GM12878 (cell line): ENCODE measurements around the gene CNRIP1. TPM values are rescaled to one million over a fixed set of nuclear protein-coding genes. Genes with fewer than 3 reads are reported as not detected.

Experiments used
- CBFB ChIP-seq: IDR thresholded peaks from 2 replicates; pipeline ENCODE4 v1.6.1; 2016; ENCODE audit warnings: antibody characterized with exemption, low read depth
- CEBPB ChIP-seq, 2 experiments: fragments of 150-350 bp in 1 of 2; IDR thresholded peaks; 2 replicates each; pipeline ENCODE4 v1.6.1; 2012 to 2014; ENCODE audit warnings: low read depth in 2 of 2, low read length in 2 of 2, borderline replicate concordance in 1 of 2, inconsistent platforms in 1 of 2
- CHD2 ChIP-seq: IDR thresholded peaks from 2 replicates; pipeline ENCODE4 v1.6.1; 2011; ENCODE audit warnings: low read depth, low read length, improper control_type of control experiment, borderline replicate concordance
- FOXM1 ChIP-seq: IDR thresholded peaks from 2 replicates; pipeline ENCODE4 v1.6.1; 2012; ENCODE audit warnings: low read depth, mild to moderate bottlenecking, inconsistent platforms, low read length, moderate library complexity
- GABPA ChIP-seq: IDR thresholded peaks from 2 replicates; pipeline ENCODE4 v1.6.1; 2014; ENCODE audit warnings: antibody characterized with exemption, low read depth, mild to moderate bottlenecking, inconsistent platforms
- LARP7 ChIP-seq: fragments of 450-650 bp; IDR thresholded peaks from 2 replicates; pipeline ENCODE4 v1.6.1; 2017; ENCODE audit warnings: mild to moderate bottlenecking
- MYB ChIP-seq: fragments of 150-350 bp; IDR thresholded peaks from 2 replicates; pipeline ENCODE4 v1.6.1; 2014; ENCODE audit warnings: mild to moderate bottlenecking, low read depth, low read length, borderline replicate concordance
- NFYA ChIP-seq: IDR thresholded peaks from 2 replicates; pipeline ENCODE4 v1.6.1; 2011; ENCODE audit warnings: low read depth, mild to moderate bottlenecking, low read length, improper control_type of control experiment, borderline replicate concordance
- NRF1 ChIP-seq: conservative IDR thresholded peaks from 2 replicates; pipeline ENCODE4 v1.6.1; 2011; ENCODE audit warnings: mild to moderate bottlenecking, low read depth, low read length, improper control_type of control experiment
- SMAD1 ChIP-seq: fragments of 450-650 bp; IDR thresholded peaks from 2 replicates; pipeline ENCODE4 v1.6.1; 2018; ENCODE audit warnings: mild to moderate bottlenecking, low read depth; ENCODE audit not compliant: partially characterized antibody
- SMAD5 ChIP-seq: IDR thresholded peaks from 2 replicates; pipeline ENCODE4 v1.6.1; 2016; ENCODE audit warnings: antibody characterized with exemption, low read depth
- TAF1 ChIP-seq: IDR thresholded peaks from 2 replicates; pipeline ENCODE4 v1.6.1; 2011; ENCODE audit warnings: mild to moderate bottlenecking, low read depth, low read length, borderline replicate concordance
- TCF7 ChIP-seq: IDR thresholded peaks from 2 replicates; pipeline ENCODE4 v1.6.1; 2014; ENCODE audit warnings: antibody characterized with exemption, borderline replicate concordance
- ZBED1 ChIP-seq: IDR thresholded peaks from 2 replicates; pipeline ENCODE4 v1.6.1; 2016; ENCODE audit warnings: borderline replicate concordance
- ZNF24 ChIP-seq: fragments of 450-650 bp; IDR thresholded peaks from 2 replicates; pipeline ENCODE4 v1.6.1; 2017; ENCODE audit warnings: antibody characterized with exemption, mild to moderate bottlenecking
- ZNF384 ChIP-seq: IDR thresholded peaks from 2 replicates; pipeline ENCODE4 v1.6.1; 2012; ENCODE audit warnings: low read depth, mild to moderate bottlenecking, low read length, improper control_type of control experiment, borderline replicate concordance
- polyA plus RNA-seq, 11 experiments: library from polyadenylated mRNA; depleted of rRNA in 4 of 11; unstranded in 6 of 11; stranded (reverse) in 5 of 11; fragments of >200 nt; fragmentation: Nextera tagmentation in 4 of 11; fragmentation: Illumina TruSeq in 1 of 11; extraction: Ambion mirVana in 4 of 11; extraction: Trizol in 1 of 11; gene quantifications; 1 replicate in 1 of 11; 2 replicates in 10 of 11; pipeline versions ENCODE4 v1.2.1 to v1.2.3, GENCODE V29; 2011 to 2016; ENCODE audit warnings: inconsistent platforms in 2 of 11, missing spikeins in 2 of 11, low read depth in 1 of 11
- total RNA-seq, 4 experiments: library from RNA; depleted of rRNA in 3 of 4; stranded (reverse); fragments of >200 nt in 3 of 4; fragmentation: Illumina TruSeq in 1 of 4; extraction: Trizol in 1 of 4; gene quantifications; 2 replicates each; pipeline versions ENCODE4 v1.2.1 to v1.2.3, GENCODE V29; 2013 to 2021
- TF ChIP-seq, protein P1 (sequence below): fragments of 450-650 bp; IDR thresholded peaks from 2 replicates; pipeline ENCODE4 v1.6.1; 2017; ENCODE audit warnings: mild to moderate bottlenecking, moderate library complexity
- TF ChIP-seq, protein P2 (sequence below): fragments of 450-650 bp; IDR thresholded peaks from 2 replicates; pipeline ENCODE4 v1.6.1; 2016; ENCODE audit warnings: mild to moderate bottlenecking, moderate library complexity, borderline replicate concordance
- TF ChIP-seq, protein P3 (sequence below): IDR thresholded peaks from 2 replicates; pipeline ENCODE4 v1.6.1; 2012; ENCODE audit warnings: low read depth, low read length, improper control_type of control experiment
- TF ChIP-seq, protein P4 (sequence below): fragments of 450-650 bp; IDR thresholded peaks from 2 replicates; pipeline ENCODE4 v1.6.1; 2017; ENCODE audit warnings: mild to moderate bottlenecking

CNRIP1 gene
- total and polyA plus RNA-seq, 10 of the 15 experiments (the other 5 are each of a cell fraction or from before 2014, with no cell fraction given): not detected

DNA sequence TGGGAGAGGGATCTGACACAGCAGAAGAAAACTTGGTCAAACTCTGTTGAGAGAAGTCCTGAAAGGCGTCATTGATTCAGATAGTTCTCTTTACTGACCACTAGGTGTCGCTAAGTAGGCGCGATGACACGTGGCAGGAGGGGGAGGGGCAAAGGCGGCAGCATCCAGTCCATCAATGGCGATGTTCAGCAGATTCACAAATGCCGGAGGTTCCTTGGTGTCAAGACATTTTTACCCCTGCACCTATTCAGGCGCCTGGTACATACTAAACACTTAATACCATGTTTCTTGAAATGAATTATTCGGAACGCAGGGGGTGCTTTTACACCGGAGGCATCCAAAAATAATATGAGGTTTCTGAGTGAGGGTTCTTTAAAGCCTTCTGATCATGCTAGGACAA lies 42.3 kb upstream of the CNRIP1 start (continued):
- no peak for TF ChIP-seq NRF1
- TF ChIP-seq LARP7: no peak
- TF ChIP-seq TAF1: peak; percentile 86
- TF ChIP-seq NFYA: no peak
- no peak for TF ChIP-seq MYB
- no peak; the same call in 1 of the 2 replicates for TF ChIP-seq SMAD5
- peak; percentile 83 for TF ChIP-seq FOXM1
- TF ChIP-seq, protein P1, sequence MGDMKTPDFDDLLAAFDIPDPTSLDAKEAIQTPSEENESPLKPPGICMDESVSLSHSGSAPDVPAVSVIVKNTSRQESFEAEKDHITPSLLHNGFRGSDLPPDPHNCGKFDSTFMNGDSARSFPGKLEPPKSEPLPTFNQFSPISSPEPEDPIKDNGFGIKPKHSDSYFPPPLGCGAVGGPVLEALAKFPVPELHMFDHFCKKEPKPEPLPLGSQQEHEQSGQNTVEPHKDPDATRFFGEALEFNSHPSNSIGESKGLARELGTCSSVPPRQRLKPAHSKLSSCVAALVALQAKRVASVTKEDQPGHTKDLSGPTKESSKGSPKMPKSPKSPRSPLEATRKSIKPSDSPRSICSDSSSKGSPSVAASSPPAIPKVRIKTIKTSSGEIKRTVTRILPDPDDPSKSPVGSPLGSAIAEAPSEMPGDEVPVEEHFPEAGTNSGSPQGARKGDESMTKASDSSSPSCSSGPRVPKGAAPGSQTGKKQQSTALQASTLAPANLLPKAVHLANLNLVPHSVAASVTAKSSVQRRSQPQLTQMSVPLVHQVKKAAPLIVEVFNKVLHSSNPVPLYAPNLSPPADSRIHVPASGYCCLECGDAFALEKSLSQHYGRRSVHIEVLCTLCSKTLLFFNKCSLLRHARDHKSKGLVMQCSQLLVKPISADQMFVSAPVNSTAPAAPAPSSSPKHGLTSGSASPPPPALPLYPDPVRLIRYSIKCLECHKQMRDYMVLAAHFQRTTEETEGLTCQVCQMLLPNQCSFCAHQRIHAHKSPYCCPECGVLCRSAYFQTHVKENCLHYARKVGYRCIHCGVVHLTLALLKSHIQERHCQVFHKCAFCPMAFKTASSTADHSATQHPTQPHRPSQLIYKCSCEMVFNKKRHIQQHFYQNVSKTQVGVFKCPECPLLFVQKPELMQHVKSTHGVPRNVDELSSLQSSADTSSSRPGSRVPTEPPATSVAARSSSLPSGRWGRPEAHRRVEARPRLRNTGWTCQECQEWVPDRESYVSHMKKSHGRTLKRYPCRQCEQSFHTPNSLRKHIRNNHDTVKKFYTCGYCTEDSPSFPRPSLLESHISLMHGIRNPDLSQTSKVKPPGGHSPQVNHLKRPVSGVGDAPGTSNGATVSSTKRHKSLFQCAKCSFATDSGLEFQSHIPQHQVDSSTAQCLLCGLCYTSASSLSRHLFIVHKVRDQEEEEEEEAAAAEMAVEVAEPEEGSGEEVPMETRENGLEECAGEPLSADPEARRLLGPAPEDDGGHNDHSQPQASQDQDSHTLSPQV: peak; percentile 78; the same call in 1 of the 2 replicates
- no peak for TF ChIP-seq GABPA
- TF ChIP-seq SMAD1: no peak
- TF ChIP-seq, protein P2, sequence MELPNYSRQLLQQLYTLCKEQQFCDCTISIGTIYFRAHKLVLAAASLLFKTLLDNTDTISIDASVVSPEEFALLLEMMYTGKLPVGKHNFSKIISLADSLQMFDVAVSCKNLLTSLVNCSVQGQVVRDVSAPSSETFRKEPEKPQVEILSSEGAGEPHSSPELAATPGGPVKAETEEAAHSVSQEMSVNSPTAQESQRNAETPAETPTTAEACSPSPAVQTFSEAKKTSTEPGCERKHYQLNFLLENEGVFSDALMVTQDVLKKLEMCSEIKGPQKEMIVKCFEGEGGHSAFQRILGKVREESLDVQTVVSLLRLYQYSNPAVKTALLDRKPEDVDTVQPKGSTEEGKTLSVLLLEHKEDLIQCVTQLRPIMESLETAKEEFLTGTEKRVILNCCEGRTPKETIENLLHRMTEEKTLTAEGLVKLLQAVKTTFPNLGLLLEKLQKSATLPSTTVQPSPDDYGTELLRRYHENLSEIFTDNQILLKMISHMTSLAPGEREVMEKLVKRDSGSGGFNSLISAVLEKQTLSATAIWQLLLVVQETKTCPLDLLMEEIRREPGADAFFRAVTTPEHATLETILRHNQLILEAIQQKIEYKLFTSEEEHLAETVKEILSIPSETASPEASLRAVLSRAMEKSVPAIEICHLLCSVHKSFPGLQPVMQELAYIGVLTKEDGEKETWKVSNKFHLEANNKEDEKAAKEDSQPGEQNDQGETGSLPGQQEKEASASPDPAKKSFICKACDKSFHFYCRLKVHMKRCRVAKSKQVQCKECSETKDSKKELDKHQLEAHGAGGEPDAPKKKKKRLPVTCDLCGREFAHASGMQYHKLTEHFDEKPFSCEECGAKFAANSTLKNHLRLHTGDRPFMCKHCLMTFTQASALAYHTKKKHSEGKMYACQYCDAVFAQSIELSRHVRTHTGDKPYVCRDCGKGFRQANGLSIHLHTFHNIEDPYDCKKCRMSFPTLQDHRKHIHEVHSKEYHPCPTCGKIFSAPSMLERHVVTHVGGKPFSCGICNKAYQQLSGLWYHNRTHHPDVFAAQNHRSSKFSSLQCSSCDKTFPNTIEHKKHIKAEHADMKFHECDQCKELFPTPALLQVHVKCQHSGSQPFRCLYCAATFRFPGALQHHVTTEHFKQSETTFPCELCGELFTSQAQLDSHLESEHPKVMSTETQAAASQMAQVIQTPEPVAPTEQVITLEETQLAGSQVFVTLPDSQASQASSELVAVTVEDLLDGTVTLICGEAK: no peak
- TF ChIP-seq, protein P3, sequence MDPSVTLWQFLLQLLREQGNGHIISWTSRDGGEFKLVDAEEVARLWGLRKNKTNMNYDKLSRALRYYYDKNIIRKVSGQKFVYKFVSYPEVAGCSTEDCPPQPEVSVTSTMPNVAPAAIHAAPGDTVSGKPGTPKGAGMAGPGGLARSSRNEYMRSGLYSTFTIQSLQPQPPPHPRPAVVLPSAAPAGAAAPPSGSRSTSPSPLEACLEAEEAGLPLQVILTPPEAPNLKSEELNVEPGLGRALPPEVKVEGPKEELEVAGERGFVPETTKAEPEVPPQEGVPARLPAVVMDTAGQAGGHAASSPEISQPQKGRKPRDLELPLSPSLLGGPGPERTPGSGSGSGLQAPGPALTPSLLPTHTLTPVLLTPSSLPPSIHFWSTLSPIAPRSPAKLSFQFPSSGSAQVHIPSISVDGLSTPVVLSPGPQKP: no peak
- no peak for TF ChIP-seq TCF7
- peak; percentile 95 for TF ChIP-seq CHD2
- 0 out of 2 replicates have a peak, but pooled peaks have one; percentile 14 for TF ChIP-seq CBFB
- TF ChIP-seq ZNF24: peak; percentile 91
- TF ChIP-seq CEBPB (IDR thresholded peaks at IDR 0.05; ENCODE audit: borderline replicate concordance in 1 of 2, low read depth in 2 of 2, low read length in 2 of 2): no peak
- TF ChIP-seq, protein P4, sequence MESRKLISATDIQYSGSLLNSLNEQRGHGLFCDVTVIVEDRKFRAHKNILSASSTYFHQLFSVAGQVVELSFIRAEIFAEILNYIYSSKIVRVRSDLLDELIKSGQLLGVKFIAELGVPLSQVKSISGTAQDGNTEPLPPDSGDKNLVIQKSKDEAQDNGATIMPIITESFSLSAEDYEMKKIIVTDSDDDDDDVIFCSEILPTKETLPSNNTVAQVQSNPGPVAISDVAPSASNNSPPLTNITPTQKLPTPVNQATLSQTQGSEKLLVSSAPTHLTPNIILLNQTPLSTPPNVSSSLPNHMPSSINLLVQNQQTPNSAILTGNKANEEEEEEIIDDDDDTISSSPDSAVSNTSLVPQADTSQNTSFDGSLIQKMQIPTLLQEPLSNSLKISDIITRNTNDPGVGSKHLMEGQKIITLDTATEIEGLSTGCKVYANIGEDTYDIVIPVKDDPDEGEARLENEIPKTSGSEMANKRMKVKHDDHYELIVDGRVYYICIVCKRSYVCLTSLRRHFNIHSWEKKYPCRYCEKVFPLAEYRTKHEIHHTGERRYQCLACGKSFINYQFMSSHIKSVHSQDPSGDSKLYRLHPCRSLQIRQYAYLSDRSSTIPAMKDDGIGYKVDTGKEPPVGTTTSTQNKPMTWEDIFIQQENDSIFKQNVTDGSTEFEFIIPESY: no peak
- peak; percentile 28; the same call in 1 of the 2 replicates for TF ChIP-seq ZNF384
- peak; percentile 24; the same call in 1 of the 2 replicates for TF ChIP-seq ZBED1
